Stimulated activated CD4-positive, alpha-beta T cell treated with anti-CD3 and anti-CD28 coated beads, Interleukin-15, amount 100 ng/mL, for 1 hour (primary cell): ENCODE data around the gene PDHX.

Source experiments
- DNase-seq, 2 donors: peaks; one replicate each; pipeline ENCODE4 v3.0.0-alpha.2; 2020; ENCODE audit warnings: low read depth in 1 of 2, low spot score in 1 of 2

Gene PDHX

DNA sequence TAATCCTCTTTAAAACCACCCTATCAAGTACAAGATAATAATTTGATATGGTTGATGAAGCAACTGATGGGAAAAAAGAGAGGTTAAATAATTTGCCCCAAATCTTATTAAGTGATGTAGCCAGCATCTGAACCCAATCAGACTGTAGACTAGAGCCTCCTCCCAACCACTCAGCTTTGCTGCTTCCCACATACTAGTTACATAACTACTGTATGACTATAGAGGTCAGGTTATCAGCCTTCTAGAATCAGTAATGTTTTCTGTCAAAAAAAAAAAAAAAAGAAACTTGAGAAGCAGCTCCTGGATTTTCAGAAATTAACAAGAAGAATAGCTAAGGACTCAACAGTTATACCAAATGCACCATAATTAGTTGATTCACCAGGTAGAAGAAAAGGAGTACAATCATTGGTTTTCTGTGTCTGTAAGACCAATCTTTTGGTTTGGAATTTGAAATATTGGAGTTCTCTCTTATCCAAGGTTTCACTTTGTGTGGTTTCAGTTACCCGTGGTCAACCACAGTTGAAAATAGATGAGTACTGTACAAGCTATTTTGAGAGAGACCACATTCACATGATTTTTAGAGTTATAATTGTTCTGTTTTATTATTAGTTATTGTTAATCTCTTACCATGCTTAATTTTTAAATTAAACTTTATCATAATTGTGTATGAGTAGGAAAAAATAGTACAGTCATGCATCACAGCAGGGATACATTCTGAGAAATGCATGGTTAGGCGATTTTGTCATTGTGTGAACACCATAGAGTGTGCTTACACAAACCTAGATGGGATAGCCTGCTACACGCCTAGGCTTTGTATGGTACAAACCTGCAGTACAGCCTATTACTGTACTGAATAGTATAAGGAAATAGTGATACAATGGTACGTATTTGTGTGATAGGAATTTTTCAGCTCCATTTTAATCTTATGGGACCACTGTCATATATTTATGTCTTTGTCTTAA lies 72.2 kb downstream of the PDHX start:
- DNase-seq: no peak

DNA sequence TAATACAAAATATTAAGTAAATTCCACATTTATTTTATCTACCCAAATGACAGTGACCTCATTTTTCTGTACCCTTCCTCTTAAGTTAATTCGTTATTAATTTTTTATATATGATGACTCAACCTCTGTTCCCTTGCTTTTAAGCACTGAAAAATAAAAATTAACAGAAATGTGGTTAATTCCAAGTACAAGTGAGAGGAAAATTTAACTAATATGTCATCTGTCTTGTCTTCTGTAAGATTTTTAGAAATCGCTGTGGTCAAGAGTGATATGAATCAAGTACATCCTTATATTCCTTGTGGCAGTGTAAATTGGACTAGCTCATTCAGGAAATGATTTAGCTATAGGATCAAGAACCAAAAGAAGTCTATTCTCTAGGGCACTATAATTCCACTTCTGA lies 74.5 kb downstream of the PDHX start:
- no peak for DNase-seq

DNA sequence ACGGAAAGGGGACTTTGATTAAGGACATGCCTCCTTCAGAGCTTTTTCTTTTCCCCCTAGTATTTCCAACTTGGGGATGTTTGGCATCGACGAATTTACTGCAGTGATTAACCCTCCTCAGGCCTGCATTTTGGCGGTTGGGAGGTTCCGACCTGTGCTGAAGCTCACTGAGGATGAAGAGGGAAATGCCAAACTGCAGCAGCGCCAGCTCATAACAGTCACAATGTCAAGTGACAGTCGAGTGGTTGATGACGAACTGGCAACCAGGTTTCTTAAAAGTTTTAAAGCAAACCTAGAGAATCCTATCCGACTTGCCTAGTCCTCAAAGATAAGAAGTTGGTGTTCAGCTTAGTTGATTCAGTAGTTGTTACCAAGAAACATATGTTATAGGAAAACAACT lies 78.4 kb downstream of the PDHX start:
- no peak for DNase-seq

DNA sequence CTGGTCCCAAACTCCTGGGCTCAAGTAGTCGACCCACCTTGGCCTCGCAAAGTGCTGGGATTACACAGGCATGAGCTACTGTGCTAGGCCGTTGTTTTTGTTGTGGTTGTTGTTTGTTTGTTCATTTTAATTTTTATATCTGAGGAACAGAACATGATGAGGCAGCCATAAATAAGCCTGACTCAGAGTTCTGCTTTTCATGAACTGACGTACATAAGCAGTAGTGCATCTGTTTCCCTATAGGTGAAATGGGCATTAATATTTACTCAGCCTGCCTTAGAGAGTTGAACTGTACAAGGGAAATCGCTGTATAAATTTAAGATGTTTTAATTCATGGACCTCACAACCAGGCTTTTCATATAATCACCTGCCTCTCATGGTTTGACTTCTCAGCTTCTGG lies 80.5 kb downstream of the PDHX start:
- DNase-seq: no peak

DNA sequence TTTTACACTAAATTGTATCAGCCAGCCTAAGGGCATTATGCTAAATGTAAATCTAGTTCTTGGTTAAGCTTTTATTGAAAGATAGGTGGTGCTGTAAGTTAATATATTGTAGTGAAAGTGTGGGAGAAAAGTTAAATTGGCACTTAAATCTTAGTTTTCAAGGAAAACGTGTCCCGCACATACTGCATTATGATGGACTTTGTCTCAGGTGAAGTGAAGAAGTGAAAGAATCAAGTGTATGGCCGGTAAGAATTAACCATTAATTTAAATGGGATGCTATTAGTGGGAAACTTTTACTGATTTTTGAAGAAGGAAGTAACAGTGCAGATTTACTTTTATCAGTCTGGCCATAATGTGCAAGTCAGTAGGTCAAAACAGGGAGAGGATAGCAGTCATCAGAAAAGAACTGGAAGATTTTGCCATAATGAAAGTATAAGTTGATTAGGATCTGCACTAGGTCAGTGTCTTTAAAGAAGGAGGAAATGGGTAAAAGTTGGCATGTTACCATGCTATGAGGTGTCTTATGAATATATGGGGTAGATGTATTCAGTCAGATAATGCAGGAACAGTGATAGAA lies 81.6 kb downstream of the PDHX start:
- DNase-seq: no peak

DNA sequence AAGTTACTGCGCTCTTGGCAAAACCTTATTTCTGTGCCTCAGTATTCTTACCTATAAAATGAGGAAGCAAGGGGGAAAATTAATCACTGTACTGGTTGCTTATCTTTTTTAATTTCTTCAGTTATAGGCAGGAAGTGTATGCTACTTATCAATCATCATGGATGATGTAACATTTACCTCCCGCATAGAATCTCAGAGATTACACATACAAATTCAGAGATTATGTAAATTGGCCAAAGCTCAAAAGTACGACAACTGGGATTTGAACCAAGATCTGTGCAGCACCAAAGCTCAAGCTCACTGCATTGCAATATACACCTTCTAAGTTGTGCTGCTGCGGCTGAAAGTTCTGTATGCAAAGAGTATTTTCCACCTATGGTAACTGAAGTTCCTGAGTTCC lies 83.0 kb downstream of the PDHX start:
- no peak for DNase-seq

DNA sequence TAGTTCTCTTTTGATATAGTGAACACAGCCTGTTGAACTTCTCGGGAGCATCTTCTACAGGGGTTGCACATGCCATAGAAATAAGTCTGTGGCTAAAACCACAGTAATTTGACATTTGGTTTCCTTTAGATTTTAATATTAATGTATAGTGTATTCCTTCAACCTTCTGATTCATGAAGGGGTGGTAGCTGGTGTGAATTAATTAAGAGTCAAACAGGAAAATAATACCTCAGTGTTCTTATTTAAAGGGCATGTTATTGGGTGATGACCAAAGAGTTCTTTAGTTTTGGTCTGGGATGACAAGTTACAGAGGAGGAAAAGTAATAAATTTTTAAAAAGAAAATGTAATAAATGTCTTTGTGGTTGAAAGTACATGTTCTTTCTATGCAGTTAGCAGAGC lies 86.8 kb downstream of the PDHX start:
- no peak for DNase-seq

DNA sequence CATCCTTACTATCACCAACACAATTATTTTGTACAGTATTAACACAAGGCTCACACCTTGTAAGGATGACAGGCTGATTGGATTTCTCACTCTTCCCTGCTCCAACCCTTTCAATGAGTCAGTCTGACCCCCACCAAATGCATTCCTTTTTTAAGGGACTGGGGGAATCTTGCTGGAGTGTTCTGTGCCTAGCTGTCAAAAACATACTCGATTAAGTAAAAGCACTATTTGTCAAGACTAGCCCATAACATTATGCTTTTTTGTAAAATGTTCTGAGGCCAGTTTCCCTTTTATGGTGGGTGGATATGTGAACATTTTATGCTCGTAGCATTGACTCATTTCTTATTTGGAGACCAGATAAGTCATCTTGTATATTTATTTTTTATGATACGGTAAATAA lies 87.2 kb downstream of the PDHX start:
- no peak for DNase-seq

DNA sequence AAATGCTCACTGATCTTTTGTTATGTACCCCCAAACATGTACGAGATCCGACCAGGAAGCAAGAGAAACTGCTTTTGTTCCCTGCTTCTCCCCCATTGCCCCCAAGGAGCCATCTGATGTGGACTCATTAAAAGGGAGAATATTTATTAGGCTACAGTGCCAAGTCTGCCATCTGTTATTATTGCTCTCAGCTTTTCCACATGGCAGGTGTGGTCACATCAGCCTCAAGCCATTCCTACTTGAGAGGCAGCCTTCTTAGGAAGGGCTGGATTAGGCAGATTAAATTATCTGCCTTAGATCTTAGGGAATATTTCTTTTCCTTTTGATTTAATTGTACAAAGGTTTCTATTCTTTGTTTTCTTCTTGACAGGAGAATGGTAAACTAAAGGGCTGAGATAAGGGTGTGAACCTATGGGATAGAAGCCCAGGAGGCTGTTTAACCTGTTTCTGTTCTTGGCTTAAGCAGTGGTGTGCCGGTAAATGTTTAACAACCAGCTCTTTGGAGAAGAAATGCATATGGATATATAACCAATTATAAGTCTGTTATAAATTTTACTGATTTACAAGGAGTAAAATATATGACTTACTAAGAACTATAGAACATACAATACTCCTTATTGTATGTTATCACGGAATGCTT lies 88.8 kb downstream of the PDHX start:
- DNase-seq: no peak

DNA sequence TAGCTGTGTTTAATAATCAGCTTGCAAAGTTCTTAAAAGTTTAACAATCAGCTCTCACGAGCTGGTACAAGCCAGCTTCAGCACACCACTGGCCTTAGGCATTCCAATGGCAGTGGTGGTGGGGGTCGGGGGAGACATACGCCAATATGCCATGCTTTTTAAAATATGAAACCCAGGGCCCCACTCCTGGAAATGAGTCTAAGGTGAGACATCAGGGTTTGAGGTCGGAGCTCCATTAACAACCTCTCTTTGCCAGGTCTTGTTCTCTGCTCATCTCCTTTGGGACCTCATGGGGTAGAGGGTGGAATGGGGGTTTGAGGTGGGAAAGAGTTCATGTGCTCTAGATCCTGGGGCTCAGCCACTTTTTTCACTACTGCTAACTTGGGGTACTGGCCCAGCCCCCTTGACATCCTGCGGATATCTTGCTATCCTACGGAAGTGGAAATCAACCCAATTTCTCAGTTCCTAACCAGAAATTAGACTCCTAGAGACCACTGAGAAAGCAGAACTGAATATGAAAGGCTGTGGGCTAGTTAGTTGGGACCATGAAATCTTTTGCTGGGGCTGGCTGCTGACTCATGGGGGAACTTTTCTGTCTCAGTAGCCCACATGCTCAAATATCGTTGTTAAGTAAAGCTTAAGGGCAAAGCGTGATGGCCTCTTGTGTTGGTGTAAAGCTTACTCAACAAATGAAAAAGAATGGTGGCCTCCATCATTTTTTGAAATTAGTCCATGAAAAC lies 90.1 kb downstream of the PDHX start:
- no peak for DNase-seq

DNA sequence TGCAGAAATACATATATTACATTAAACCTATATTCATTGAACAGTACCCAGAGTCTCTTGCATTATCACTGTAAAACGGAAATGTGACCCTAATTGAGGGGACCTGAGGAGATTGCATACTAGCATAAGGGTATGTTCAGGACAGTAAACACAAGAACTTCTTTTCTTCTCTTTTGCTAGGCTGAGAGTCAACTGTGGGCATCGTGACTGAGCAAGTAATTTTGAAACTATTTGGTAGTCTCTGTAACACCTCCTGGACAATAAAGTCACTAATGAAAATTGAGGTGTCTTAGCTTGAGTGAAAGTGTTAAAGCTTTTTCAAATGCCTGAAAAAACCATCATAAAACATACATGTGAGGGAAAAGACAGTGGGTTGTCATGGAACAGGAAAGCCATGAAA lies 90.9 kb downstream of the PDHX start:
- DNase-seq: no peak

DNA sequence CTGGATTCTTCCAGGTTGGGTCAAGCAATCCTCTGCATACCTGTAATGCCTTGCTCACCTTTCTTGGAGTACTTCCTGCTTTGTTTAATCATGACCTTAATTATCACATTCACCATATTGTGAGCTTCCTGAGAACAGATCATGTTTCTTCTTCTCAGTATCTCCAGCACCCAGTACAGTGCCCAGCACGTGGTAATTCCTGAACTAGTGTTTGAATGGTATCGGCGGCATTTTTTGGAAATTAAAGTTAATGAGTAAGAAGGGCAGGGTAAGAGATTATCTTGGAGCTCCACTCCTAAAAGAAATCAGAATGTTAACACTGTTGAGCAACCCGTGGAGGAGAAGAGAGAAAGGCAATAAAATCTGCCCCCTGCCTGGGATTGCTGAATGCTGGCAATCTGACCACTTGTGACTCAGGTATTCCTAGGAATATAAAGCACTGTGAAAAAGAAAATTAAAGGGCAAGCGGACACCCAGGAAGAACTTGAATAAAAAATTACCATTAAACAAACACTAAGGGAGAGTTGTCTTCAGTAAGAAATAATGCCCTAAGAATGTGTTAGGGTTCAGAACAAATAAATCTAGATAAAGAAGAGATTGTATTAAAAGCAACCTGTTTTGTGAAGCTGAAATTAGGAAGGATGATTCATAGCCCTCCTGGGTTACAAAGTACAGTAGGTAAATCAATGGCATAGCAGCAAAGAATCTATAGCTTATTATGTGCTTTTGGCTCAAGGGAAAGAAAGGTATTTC lies 92.9 kb downstream of the PDHX start:
- no peak for DNase-seq

DNA sequence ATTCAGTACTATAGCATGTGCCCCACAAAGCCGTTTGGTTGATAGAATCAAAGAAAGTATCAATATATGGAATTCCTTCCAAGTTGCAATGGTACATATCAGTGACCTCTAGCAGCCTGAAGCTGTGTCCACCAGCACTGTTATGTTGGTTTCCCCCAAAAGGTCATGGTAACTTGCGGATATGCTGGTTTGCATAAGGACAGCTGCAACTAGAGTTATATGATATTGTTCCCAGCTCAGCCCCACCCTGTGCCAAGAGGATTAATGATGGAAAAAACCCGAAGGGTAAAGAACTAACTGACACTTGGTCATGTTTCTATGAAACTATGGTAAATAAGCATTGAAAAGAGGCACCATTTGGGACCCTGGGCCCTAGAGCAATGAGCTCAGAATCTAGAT lies 93.5 kb downstream of the PDHX start:
- no peak for DNase-seq

DNA sequence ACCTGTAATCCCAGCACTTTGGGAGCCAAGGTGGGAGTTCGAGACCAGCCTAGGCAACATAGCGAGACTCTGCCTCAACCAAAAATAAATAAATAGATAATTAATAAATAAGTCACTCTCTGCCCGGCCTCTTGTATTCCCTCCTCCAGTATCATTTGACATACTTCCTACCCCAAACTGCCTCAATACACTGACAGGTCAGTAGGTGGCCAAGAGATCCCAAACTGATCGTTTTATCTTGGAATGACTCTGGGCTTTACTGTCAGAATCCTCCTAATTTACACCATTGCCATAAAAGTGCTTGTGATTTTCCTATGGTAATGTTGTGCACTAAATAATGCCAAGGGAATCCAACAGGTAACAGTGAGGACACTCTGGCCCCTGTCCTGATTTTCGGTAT lies 94.2 kb downstream of the PDHX start:
- no peak for DNase-seq

DNA sequence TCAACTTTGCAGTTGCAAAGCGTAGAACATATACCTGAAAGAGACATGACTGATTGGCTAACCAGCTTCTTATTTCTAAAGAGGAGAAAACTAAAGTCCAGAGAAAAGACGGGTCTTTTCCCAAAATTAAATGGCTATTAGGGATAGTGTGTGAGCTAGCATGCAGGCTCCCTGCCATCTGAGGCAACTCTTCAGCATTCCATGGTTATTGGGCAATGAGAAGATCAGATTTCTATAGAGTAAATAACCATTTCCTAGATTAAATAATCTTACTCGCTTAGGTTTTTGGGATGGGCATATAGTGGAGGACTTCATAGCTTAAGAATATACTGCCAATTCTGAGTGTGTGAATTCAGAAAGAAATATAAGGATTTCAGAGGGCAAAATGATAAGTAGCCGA lies 95.0 kb downstream of the PDHX start:
- no peak for DNase-seq

DNA sequence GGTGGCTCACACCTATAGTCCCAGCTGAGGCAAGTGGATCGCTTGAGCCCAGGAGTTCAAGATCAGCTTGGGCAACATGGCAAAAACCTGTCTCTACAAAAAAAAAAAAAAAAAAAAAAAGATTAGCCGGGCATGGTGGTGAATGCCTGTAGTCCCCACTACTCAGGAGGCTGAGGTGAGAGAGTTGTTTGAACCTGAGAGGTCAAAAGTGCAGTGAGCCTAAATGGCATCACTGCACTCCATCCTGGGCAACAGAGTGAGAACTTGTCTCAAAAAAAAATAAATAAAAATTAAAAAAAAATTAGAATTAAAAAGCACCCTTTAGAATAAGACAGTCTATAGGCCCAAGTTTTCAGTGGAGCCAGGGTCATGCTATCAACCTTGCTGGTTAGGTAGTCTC lies 95.5 kb downstream of the PDHX start:
- DNase-seq: no peak

DNA sequence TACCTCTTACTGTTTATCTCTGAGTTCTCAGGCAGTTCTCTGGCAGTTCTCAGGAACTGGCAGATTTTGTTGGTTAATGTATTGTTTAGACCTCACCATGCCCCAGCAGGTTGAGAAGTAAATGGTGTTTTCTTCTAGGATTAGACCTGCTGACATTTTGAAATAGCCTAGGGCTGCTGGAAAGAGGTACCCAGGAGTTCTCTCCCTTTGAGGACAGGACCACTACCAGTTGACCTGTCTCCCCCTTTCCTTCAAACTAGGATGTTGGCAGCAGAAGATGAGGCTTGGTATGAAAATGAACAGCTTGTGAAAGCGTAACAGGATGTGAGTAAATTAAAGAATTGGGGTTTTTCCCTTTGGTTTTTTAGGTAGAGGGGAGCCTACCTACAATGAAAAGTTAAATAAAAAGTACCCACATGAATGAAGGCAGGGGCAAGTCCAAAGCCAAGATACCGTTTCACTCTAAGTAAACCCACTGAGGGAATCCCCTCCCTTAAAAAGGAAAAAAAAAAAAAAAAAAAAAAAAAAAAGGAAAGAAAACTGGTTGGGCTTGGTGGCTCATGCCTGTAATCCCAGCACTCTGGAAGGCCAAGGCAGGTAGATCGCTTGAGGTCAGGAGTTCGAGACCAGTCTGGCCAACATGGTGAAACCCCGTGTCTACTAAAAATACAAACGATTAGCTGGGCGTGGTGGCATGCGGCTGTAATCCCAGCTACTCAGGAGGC lies 96.2 kb downstream of the PDHX start:
- DNase-seq: no peak

DNA sequence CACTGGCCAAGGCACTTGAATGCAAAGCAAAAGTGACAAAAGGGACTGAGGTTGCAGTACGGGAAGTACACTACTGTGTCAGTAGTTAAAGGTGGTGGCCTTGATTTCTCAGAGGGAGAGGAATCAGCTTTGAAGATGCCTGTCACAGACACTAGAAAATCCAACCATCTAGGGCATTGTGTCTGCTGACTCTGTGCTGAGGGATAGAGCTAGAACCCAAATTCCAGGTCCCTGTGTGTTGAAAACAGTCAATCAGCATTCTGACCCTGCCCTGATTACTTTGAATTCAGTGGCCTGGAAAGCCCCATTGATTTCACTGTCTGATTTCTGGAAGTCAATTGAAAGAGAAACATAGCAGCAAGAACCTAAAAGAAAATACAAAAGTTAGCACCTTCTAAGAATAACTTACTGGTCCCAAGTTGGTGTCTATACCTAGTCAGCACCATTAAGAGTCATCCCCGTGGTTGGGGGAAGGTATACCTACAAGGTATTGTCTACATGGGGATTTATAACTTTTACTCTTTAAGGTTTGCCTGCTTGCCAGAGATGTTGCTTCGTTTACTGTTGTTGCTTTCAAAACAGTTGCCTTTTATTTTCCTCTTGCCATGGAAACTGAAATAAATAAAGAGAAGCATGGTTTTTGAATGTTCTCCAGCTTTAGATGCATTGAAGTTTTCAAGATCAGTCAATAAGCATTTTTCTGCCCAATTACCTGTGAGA lies 97.3 kb downstream of the PDHX start:
- no peak for DNase-seq

DNA sequence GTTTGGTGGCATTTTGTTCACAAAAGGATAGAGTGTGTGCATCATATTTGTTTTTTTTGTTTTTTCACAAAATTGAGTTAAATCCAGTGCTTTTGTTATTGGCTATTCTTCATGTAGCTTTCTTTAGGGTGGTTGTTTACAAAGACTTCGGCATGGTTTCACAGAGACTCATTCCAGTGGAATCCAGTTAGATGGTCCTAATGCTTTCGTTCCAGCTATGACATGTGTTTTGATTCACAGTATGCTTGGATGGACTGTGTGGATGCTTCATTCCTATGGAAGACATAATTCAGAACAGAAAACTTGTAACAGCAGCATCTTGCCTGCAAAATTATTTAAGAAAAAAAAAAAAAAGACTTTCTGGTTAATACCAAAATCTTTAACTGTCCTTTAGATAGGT lies 97.9 kb downstream of the PDHX start:
- no peak for DNase-seq
